Stomach (tissue), 4 donors: Measurements from ENCODE around the gene PNMA8A.

ENCODE experiments used
- EP300 ChIP-seq: sonication (generic); formaldehyde crosslinking; IDR thresholded peaks from one replicate; pipeline ENCODE4 v1.6.1; 2017; ENCODE audit warnings: antibody characterized with exemption
- POLR2AphosphoS5 ChIP-seq, 3 donors: sonication (generic); formaldehyde crosslinking; IDR thresholded peaks; one replicate each; pipeline ENCODE4 v1.6.1; 2016; ENCODE audit warnings: antibody characterized with exemption in 3 of 3
- TF ChIP-seq, protein P1 (sequence below), 7 experiments: fragments of 450-650 bp in 4 of 7; fragments of 200-600 bp in 3 of 7; sonication (generic) in 3 of 7; IDR thresholded peaks; one replicate each; pipeline ENCODE4 v1.5.1; 2016 to 2019; ENCODE audit warnings: antibody characterized with exemption in 7 of 7, control low read depth in 2 of 7, mild to moderate bottlenecking in 1 of 7

DNA sequence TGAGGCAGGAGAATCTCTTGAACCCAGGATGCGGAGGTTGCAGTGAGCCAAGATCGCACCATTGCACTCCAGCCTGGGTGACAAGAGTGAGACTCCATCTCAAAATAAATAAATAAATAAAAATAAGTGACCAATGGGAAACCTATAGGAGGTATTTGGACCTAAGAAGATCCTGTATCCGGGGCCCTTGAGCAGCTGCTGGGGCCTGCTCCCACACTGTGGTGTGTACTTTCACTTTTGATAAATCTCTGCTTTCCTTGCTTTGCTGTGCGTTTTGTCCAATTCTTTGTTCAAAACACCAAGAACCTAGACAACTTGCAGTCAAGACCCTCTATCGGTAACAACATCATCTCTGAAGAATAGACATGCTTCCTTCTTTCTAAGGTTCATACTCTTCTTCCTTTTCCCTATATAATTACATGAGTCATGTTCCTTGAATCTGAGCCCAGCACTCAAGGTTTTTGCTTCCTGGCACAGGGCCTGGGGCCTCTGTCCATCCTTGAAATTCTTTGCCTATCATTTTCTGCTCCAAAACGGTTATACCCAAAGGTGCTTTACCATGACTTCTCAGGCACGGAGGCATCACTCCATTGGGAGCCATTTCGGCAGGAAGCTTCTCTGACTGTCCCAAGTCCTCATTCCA lies 28.4 kb downstream of the PNMA8A start:
- TF ChIP-seq, protein P1, sequence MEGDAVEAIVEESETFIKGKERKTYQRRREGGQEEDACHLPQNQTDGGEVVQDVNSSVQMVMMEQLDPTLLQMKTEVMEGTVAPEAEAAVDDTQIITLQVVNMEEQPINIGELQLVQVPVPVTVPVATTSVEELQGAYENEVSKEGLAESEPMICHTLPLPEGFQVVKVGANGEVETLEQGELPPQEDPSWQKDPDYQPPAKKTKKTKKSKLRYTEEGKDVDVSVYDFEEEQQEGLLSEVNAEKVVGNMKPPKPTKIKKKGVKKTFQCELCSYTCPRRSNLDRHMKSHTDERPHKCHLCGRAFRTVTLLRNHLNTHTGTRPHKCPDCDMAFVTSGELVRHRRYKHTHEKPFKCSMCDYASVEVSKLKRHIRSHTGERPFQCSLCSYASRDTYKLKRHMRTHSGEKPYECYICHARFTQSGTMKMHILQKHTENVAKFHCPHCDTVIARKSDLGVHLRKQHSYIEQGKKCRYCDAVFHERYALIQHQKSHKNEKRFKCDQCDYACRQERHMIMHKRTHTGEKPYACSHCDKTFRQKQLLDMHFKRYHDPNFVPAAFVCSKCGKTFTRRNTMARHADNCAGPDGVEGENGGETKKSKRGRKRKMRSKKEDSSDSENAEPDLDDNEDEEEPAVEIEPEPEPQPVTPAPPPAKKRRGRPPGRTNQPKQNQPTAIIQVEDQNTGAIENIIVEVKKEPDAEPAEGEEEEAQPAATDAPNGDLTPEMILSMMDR (IDR thresholded peaks at IDR 0.05), result no peak
- TF ChIP-seq POLR2AphosphoS5 (IDR thresholded peaks at IDR 0.05) (no peak), EP300 (no peak)
